Neuronal stem cell (in vitro differentiated cells): Measurements from ENCODE around the gene ARRDC1.
A peak's percentile ranks its signal among the peaks of the same experiment; 100 is the strongest.

Experiments
- DNase-seq: peaks from one replicate; pipeline ENCODE4 v3.0.0-alpha.2; 2013; ENCODE audit warnings: low spot score
- H2AFZ ChIP-seq: one replicate; pipeline ENCODE4 v1.6.1; 2013; ENCODE audit warnings: mild to moderate bottlenecking, low read length, inconsistent platforms
- H2AK5ac ChIP-seq: 2 replicates; pipeline ENCODE4 v1.6.1; 2013; ENCODE audit warnings: low read depth, mild to moderate bottlenecking, inconsistent platforms, low read length, moderate library complexity, mixed read lengths
- H2BK120ac ChIP-seq: 2 replicates; pipeline ENCODE4 v1.6.1; 2013; ENCODE audit warnings: low read depth, mild to moderate bottlenecking, inconsistent platforms, low read length, moderate library complexity, mixed read lengths
- H2BK12ac ChIP-seq: one replicate; pipeline ENCODE4 v1.6.1; 2013; ENCODE audit warnings: low read length, inconsistent platforms
- H2BK15ac ChIP-seq: 2 replicates; pipeline ENCODE4 v1.6.1; 2013; ENCODE audit warnings: mild to moderate bottlenecking, low read length, inconsistent platforms, mixed read lengths
- H2BK5ac ChIP-seq: one replicate; pipeline ENCODE4 v1.6.1; 2013; ENCODE audit warnings: inconsistent platforms, mild to moderate bottlenecking, low read length, moderate library complexity
- H3K14ac ChIP-seq: one replicate; pipeline ENCODE4 v1.6.1; 2013; ENCODE audit warnings: low read length, inconsistent platforms
- H3K18ac ChIP-seq: 2 replicates; pipeline ENCODE4 v1.6.1; 2013; ENCODE audit warnings: low read length, inconsistent platforms
- H3K23ac ChIP-seq: 2 replicates; pipeline ENCODE4 v1.6.1; 2013; ENCODE audit warnings: low read depth, mild to moderate bottlenecking, mixed read lengths, low read length, inconsistent platforms; ENCODE audit not compliant: poor library complexity
- H3K27ac ChIP-seq: replicated peaks from 3 replicates; pipeline ENCODE4 v1.5.1; 2013; ENCODE audit warnings: low read length, inconsistent platforms
- H3K27me3 ChIP-seq, 3 experiments: 2 replicates each; pipeline ENCODE4 v1.6.1; 2013; ENCODE audit warnings: low read length in 3 of 3, mild to moderate bottlenecking in 2 of 3, inconsistent platforms in 1 of 3, low read depth in 1 of 3, mixed read lengths in 1 of 3, moderate library complexity in 1 of 3; ENCODE audit not compliant: control insufficient read depth in 3 of 3, insufficient read depth in 3 of 3
- H3K36me3 ChIP-seq, 2 donors: replicated peaks in 1 of 2; 2 replicates each; pipeline ENCODE4 v1.6.1; 2013; ENCODE audit warnings: low read length in 2 of 2; ENCODE audit not compliant: control insufficient read depth in 2 of 2, insufficient read depth in 2 of 2
- H3K4ac ChIP-seq: 2 replicates; pipeline ENCODE4 v1.6.1; 2013; ENCODE audit warnings: inconsistent platforms, mild to moderate bottlenecking, low read length, moderate library complexity
- H3K4me1 ChIP-seq, 2 donors: 1 replicate in 1 of 2; 2 replicates in 1 of 2; pipeline ENCODE4 v1.6.1; 2013; ENCODE audit warnings: low read length in 2 of 2, low read depth in 1 of 2; ENCODE audit not compliant: control insufficient read depth in 2 of 2, insufficient read depth in 1 of 2
- H3K4me2 ChIP-seq: one replicate; pipeline ENCODE4 v1.6.1; 2013; ENCODE audit warnings: mild to moderate bottlenecking, low read length, inconsistent platforms; ENCODE audit not compliant: insufficient read depth, poor library complexity, severe bottlenecking
- H3K4me3 ChIP-seq, 2 donors: 2 replicates each; pipeline ENCODE4 v1.5.1; 2013; ENCODE audit warnings: low read length in 2 of 2, mild to moderate bottlenecking in 2 of 2, inconsistent platforms in 1 of 2, moderate library complexity in 1 of 2
- H3K79me1 ChIP-seq: one replicate; pipeline ENCODE4 v1.6.1; 2013; ENCODE audit warnings: low read depth, mild to moderate bottlenecking, inconsistent platforms, low read length, moderate library complexity
- H3K9ac ChIP-seq: one replicate; pipeline ENCODE4 v1.6.1; 2013; ENCODE audit warnings: mild to moderate bottlenecking, low read depth, low read length, inconsistent platforms; ENCODE audit not compliant: poor library complexity
- H3K9me3 ChIP-seq, 2 donors: replicated peaks in 1 of 2; 2 replicates each; pipeline versions ENCODE3 to v1.6.1; 2013; ENCODE audit warnings: low read length in 2 of 2, mild to moderate bottlenecking in 2 of 2, inconsistent platforms in 1 of 2, low read depth in 1 of 2, mixed read lengths in 1 of 2, moderate library complexity in 1 of 2; ENCODE audit not compliant: control insufficient read depth in 2 of 2, insufficient read depth in 1 of 2
- H4K8ac ChIP-seq: one replicate; pipeline ENCODE4 v1.6.1; 2013; ENCODE audit warnings: low read depth, mild to moderate bottlenecking, inconsistent platforms, low read length, moderate library complexity
- H4K91ac ChIP-seq: one replicate; pipeline ENCODE4 v1.6.1; 2013; ENCODE audit warnings: low read length, low read depth, mild to moderate bottlenecking, inconsistent platforms; ENCODE audit not compliant: poor library complexity
- WGBS, 2 donors: extraction: QIAGEN DNeasy Blood & Tissue Kit; methylation state at CpG; one replicate each; pipeline ENCODE4 v1.1.7; 2013; ENCODE audit warnings: missing lambda C conversion rate in 2 of 2, mixed read lengths in 1 of 2; ENCODE audit not compliant: insufficient read length in 2 of 2, insufficient replicate concordance in 1 of 2; ENCODE audit errors: extremely low coverage in 2 of 2; 5-methylcytosine and 5-hydroxymethylcytosine counted together

ARRDC1 gene

DNA sequence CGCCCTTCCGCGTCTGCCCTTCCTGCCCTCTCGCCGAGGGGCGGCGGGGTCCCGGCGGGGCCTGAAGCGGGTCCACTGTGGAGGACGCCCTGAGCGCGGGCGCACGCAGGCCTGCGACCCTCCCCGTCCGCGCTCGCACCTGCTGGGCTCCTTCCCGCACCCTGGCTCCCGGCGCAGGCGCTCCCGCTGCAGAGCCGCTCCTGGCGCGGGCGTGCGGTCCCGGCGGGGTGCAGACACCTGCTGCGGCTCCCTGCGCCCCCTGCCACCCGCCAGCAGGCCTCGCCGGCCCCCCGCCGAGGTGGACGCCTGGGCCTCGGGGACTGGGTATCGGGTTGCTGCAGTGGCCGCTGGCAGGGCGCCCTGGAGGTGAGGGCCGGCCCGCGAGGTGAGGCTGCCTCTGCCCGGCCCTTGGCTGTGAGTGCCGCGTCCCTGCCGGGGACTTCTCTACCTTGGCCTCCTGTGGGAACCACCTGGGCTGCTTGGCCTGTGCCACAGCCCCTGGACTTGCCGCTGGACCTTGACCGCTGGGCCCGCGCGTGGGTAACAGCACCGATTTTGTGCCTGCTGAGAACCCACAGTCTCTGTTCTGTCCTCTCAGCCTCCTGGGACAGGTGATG lies 627 bp downstream of the ARRDC1 start:
- WGBS, 2 donors, result no CpG with 5 or more reads among the region's 57 CpGs
- Histone ChIP-seq H3K79me1 (peaks cover 6% of the 10 kb centered on the region), H3K14ac (peak overlapping the region; percentile 56), H2BK120ac (no peak overlapping the region), H2BK12ac (peak overlapping the region; percentile 41), H4K8ac (no peak overlapping the region), H3K9me3 (no peaks in the 10 kb centered on the region), H3K18ac (peak overlapping the region; percentile 93), H3K4me1 (peaks cover 13 to 16% of the 10 kb centered on the region in 2 donors), H3K36me3 (no peaks in the 10 kb centered on the region), H3K4me3 (peak overlapping the region; percentile 85 to 90), H2AK5ac (peak overlapping the region; percentile 85), H2AFZ (peak overlapping the region; percentile 95), H3K27me3 (peaks cover 0 to 8% (median 5%) of the 10 kb centered on the region in 3 experiments), H4K91ac (no peak overlapping the region), H3K4ac (no peak overlapping the region), H2BK15ac (peak overlapping the region; percentile 26), H3K4me2 (peak overlapping the region; percentile 86), H3K23ac (peak overlapping the region; percentile 98), H2BK5ac (no peak overlapping the region), H3K9ac (peak overlapping the region; percentile 93), H3K27ac (peak overlapping the region; percentile 78)
- DNase-seq, result no peak

GRCh38 chr9:137606734-137607138 lies 1.2 kb downstream of the ARRDC1 start:
- Histone ChIP-seq H2BK15ac (no peak overlapping the region), H3K14ac (no peak overlapping the region), H3K23ac (peak overlapping the region; percentile 98), H3K9me3 (no peaks in the 10 kb centered on the region), H2BK120ac (no peak overlapping the region), H3K4me3 (peak overlapping the region; percentile 85 to 90), H3K4me2 (peak overlapping the region; percentile 86), H3K9ac (peak overlapping the region; percentile 93), H4K8ac (no peak overlapping the region), H3K36me3 (no peaks in the 10 kb centered on the region), H2AFZ (no peak overlapping the region), H3K4ac (no peak overlapping the region), H3K4me1 (peaks cover 13 to 16% of the 10 kb centered on the region in 2 donors), H3K79me1 (peaks cover 7% of the 10 kb centered on the region), H3K27me3 (peaks cover 0 to 8% (median 5%) of the 10 kb centered on the region in 3 experiments), H2AK5ac (peak overlapping the region; percentile 85), H2BK5ac (no peak overlapping the region), H4K91ac (no peak overlapping the region), H2BK12ac (no peak overlapping the region), H3K27ac (no peak overlapping the region), H3K18ac (peak overlapping the region; percentile 74)
- WGBS, 2 donors, result no CpG with 5 or more reads among the region's 13 CpGs
- DNase-seq, result no peak

GRCh38 chr9:137607141-137607857 lies 1.8 kb downstream of the ARRDC1 start:
- peak overlapping the region; percentile 4 for H2BK12ac ChIP-seq
- no peak overlapping the region for H3K4me3 ChIP-seq
- no peak overlapping the region for H2BK5ac ChIP-seq
- no peak overlapping the region for H2BK120ac ChIP-seq
- peak overlapping the region; percentile 9 for H3K14ac ChIP-seq
- no peak overlapping the region for H4K91ac ChIP-seq
- H3K23ac ChIP-seq, result peak overlapping the region; percentile 98
- no peak overlapping the region for H4K8ac ChIP-seq
- H3K4me2 ChIP-seq, result no peak overlapping the region
- H3K79me1 ChIP-seq, result peaks cover 7% of the 10 kb centered on the region
- no peak overlapping the region for H2AFZ ChIP-seq
- peak overlapping the region; percentile 85 for H2AK5ac ChIP-seq
- no peaks in the 10 kb centered on the region for H3K9me3 ChIP-seq
- H3K9ac ChIP-seq, result peak overlapping the region; percentile 93
- H3K4ac ChIP-seq, result no peak overlapping the region
- no CpG with 5 or more reads among the region's 17 CpGs for WGBS, 2 donors
- no peak overlapping the region for H3K27ac ChIP-seq
- no peaks in the 10 kb centered on the region for H3K36me3 ChIP-seq
- H3K27me3 ChIP-seq, result peaks cover 0 to 8% (median 5%) of the 10 kb centered on the region in 3 experiments
- H3K18ac ChIP-seq, result no peak overlapping the region
- peaks cover 13 to 16% of the 10 kb centered on the region in 2 donors for H3K4me1 ChIP-seq
- no peak overlapping the region for H2BK15ac ChIP-seq
- no peak for DNase-seq

- H3K9me3 ChIP-seq, result no peaks in the 10 kb centered on the region
- no peak overlapping the region for H2AK5ac ChIP-seq
- no peaks in the 10 kb centered on the region for H3K27me3 ChIP-seq
- H3K36me3 ChIP-seq, result peaks cover 18 to 28% of the 10 kb centered on the region in 2 donors
- H3K4ac ChIP-seq, result no peak overlapping the region
- no peak overlapping the region for H2BK120ac ChIP-seq
- H4K91ac ChIP-seq, result no peak overlapping the region
- H2AFZ ChIP-seq, result no peak overlapping the region
- no peak overlapping the region for H4K8ac ChIP-seq
- H3K18ac ChIP-seq, result no peak overlapping the region
- H3K9ac ChIP-seq, result no peak overlapping the region
- H3K27ac ChIP-seq, result no peak overlapping the region
- no peak overlapping the region for H2BK15ac ChIP-seq
- peaks cover 15% of the 10 kb centered on the region for H3K79me1 ChIP-seq
- H3K14ac ChIP-seq, result no peak overlapping the region
- no peak overlapping the region for H2BK12ac ChIP-seq
- no CpG with 5 or more reads among the region's 6 CpGs for WGBS, 2 donors
- peaks cover 10 to 13% of the 10 kb centered on the region in 2 donors for H3K4me1 ChIP-seq
- H3K4me2 ChIP-seq, result no peak overlapping the region
- no peak overlapping the region for H2BK5ac ChIP-seq
- no peak overlapping the region for H3K23ac ChIP-seq
- no peak overlapping the region for H3K4me3 ChIP-seq
- no peak for DNase-seq
Observed at GRCh38 chr9:137610944-137611343, 5.5 kb downstream of the ARRDC1 start.
